ENCODE measurements around the gene SPATA33.
"Not testable (repeated sequence)": the region's sequence is repeated elsewhere in the genome, so short reads cannot be mapped to it uniquely, and the experiment has no call there.

SPATA33 gene

GRCh38 chr16:89691986-89692569 is 34.4 kb downstream of the SPATA33 start:
- H3K4me3 ChIP-seq (ENCODE audit: low read length), result no peak overlapping the region
- no peak overlapping the region for H3K27ac ChIP-seq (ENCODE audit: low read length)
- H4K20me1 ChIP-seq (ENCODE audit: insufficient read depth, low read length), result 0 out of 2 replicates have a peak, but pooled peaks cover 3% of the 10 kb centered on the region
- H3K4me1 ChIP-seq (ENCODE audit: low read length), result peaks cover 4% of the 10 kb centered on the region
- TF ChIP-seq EZH2phosphoT487 (IDR thresholded peaks at IDR 0.05; ENCODE audit: low read depth) (no peak), CTCF (IDR thresholded peaks at IDR 0.05; ENCODE audit: low read depth, low read length) (no peak)
- no peak overlapping the region for H3K4me2 ChIP-seq (ENCODE audit: low read length)
- H3K9me3 ChIP-seq (ENCODE audit: insufficient read depth, low read length), result no peaks in the 10 kb centered on the region
- H3K36me3 ChIP-seq (replicated peaks; ENCODE audit: low read depth, low read length), result peaks cover 23% of the 10 kb centered on the region
- peaks cover 15% of the 10 kb centered on the region for H3K79me2 ChIP-seq (ENCODE audit: low read length)
- no peaks in the 10 kb centered on the region for H3K27me3 ChIP-seq (ENCODE audit: low read depth, low read length)
- H2AFZ ChIP-seq (ENCODE audit: low read depth, low read length), result no peak overlapping the region
- H3K9ac ChIP-seq (ENCODE audit: low read length), result no peak overlapping the region

GRCh38 chr16:89693289-89693731 is 35.7 kb downstream of the SPATA33 start:
- no peak for TF ChIP-seq EZH2phosphoT487 (IDR thresholded peaks at IDR 0.05; ENCODE audit: low read depth)
- no peak for TF ChIP-seq CTCF (IDR thresholded peaks at IDR 0.05; ENCODE audit: low read depth, low read length)
- no peak overlapping the region for H3K9ac ChIP-seq (ENCODE audit: low read length)

GRCh38 chr16:89693931-89694783 is 36.5 kb downstream of the SPATA33 start:
- no peaks in the 10 kb centered on the region for H3K27me3 ChIP-seq (ENCODE audit: low read depth, low read length)
- no peak overlapping the region for H3K4me2 ChIP-seq (ENCODE audit: low read length)
- no peaks in the 10 kb centered on the region for H3K79me2 ChIP-seq (ENCODE audit: low read length)
- no peaks in the 10 kb centered on the region for H3K9me3 ChIP-seq (ENCODE audit: insufficient read depth, low read length)
- no peak overlapping the region for H3K9ac ChIP-seq (ENCODE audit: low read length)
- H3K27ac ChIP-seq (ENCODE audit: low read length), result no peak overlapping the region
- no peak overlapping the region for H2AFZ ChIP-seq (ENCODE audit: low read depth, low read length)
- H3K4me3 ChIP-seq (ENCODE audit: low read length), result no peak overlapping the region
- TF ChIP-seq EZH2phosphoT487 (IDR thresholded peaks at IDR 0.05; ENCODE audit: low read depth) (no peak), CTCF (IDR thresholded peaks at IDR 0.05; ENCODE audit: low read depth, low read length) (no peak)
- no peaks in the 10 kb centered on the region for H3K4me1 ChIP-seq (ENCODE audit: low read length)
- 0 out of 2 replicates have a peak, but pooled peaks cover 3% of the 10 kb centered on the region for H4K20me1 ChIP-seq (ENCODE audit: insufficient read depth, low read length)
- H3K36me3 ChIP-seq (replicated peaks; ENCODE audit: low read depth, low read length), result peaks cover 20% of the 10 kb centered on the region

More at GRCh38 chr16:89693289-89693731, 35.7 kb downstream of the SPATA33 start:
- no peak overlapping the region for H3K4me3 ChIP-seq (ENCODE audit: low read length)
- H4K20me1 ChIP-seq (ENCODE audit: insufficient read depth, low read length), result 0 out of 2 replicates have a peak, but pooled peaks cover 3% of the 10 kb centered on the region
- peaks cover 22% of the 10 kb centered on the region for H3K36me3 ChIP-seq (replicated peaks; ENCODE audit: low read depth, low read length)
- no peaks in the 10 kb centered on the region for H3K9me3 ChIP-seq (ENCODE audit: insufficient read depth, low read length)
- H3K4me1 ChIP-seq (ENCODE audit: low read length), result no peaks in the 10 kb centered on the region
- no peak overlapping the region for H3K27ac ChIP-seq (ENCODE audit: low read length)
- peaks cover 3% of the 10 kb centered on the region for H3K79me2 ChIP-seq (ENCODE audit: low read length)
- H3K27me3 ChIP-seq (ENCODE audit: low read depth, low read length), result no peaks in the 10 kb centered on the region
- H3K4me2 ChIP-seq (ENCODE audit: low read length), result no peak overlapping the region
- no peak overlapping the region for H2AFZ ChIP-seq (ENCODE audit: low read depth, low read length)

GRCh38 chr16:89694784-89695085 is 37.1 kb downstream of the SPATA33 start:
- not testable (repeated sequence) for H2AFZ ChIP-seq (ENCODE audit: low read depth, low read length); H3K79me2 ChIP-seq (ENCODE audit: low read length); H3K9me3 ChIP-seq (ENCODE audit: insufficient read depth, low read length); H3K4me3 ChIP-seq (ENCODE audit: low read length); H3K4me2 ChIP-seq (ENCODE audit: low read length); H3K27ac ChIP-seq (ENCODE audit: low read length); H3K27me3 ChIP-seq (ENCODE audit: low read depth, low read length); H3K9ac ChIP-seq (ENCODE audit: low read length); H4K20me1 ChIP-seq (ENCODE audit: insufficient read depth, low read length); H3K4me1 ChIP-seq (ENCODE audit: low read length)
- peaks cover 20% of the 10 kb centered on the region for H3K36me3 ChIP-seq (replicated peaks; ENCODE audit: low read depth, low read length)

All from OCI-LY3 (cell line).